Fibroblast of the aortic adventitia (primary cell): ENCODE data around the gene CCDC69. TPM values are rescaled to one million over a fixed set of nuclear protein-coding genes. Genes with fewer than 3 reads are reported as not detected.

Experiments
- DNase-seq: peaks from one replicate; pipeline ENCODE4 v3.0.0-alpha.2; 2010; ENCODE audit warnings: low read depth
- H3K4me3 ChIP-seq: 2 replicates; pipeline ENCODE4 v1.5.1; 2011; ENCODE audit warnings: low read depth, mild to moderate bottlenecking, control low read depth, low read length, moderate library complexity
- CTCF ChIP-seq: IDR thresholded peaks from 2 replicates; pipeline ENCODE4 v1.5.1; 2011; ENCODE audit warnings: mild to moderate bottlenecking, low read length, control low read depth, inconsistent platforms; ENCODE audit not compliant: insufficient read depth
- total RNA-seq: library from RNA; depleted of rRNA; stranded (reverse); fragments of >200 nt; gene quantifications from 2 replicates; pipeline ENCODE4 v1.2.3, GENCODE V29; 2012; ENCODE audit warnings: low replicate concordance

The CCDC69 gene
- total RNA-seq, 1 donor = 1.5 TPM

GRCh38 chr5:151231359-151231758 lies 7.5 kb upstream of the CCDC69 start:
- TF ChIP-seq CTCF = no peak
- DNase-seq = no peak
- no peak overlapping the region for H3K4me3 ChIP-seq

GRCh38 chr5:151230048-151230680 lies 6.3 kb upstream of the CCDC69 start:
- H3K4me3 ChIP-seq = no peak overlapping the region
- TF ChIP-seq CTCF = no peak
- DNase-seq = no peak

DNA sequence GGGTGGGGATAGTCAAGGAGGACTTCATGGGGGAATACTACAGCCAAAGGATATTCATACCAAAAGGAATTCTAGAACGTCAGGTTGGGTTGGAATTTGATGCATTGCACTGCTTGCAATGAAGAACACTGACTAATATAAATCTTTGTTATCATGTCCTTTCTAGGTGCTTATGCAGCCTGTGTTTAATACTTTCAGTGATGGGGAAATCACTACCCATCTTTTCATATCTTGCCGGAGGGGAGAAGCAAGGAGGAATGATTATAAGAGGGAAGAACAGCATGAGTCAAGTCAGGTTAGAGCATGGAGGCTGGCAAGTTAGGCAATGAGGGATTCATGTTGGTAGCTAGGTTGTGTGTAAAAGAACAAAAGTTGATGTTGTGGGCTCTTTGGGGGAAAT lies 5.1 kb upstream of the CCDC69 start:
- TF ChIP-seq CTCF = no peak
- DNase-seq = no peak
- no peak overlapping the region for H3K4me3 ChIP-seq

DNA sequence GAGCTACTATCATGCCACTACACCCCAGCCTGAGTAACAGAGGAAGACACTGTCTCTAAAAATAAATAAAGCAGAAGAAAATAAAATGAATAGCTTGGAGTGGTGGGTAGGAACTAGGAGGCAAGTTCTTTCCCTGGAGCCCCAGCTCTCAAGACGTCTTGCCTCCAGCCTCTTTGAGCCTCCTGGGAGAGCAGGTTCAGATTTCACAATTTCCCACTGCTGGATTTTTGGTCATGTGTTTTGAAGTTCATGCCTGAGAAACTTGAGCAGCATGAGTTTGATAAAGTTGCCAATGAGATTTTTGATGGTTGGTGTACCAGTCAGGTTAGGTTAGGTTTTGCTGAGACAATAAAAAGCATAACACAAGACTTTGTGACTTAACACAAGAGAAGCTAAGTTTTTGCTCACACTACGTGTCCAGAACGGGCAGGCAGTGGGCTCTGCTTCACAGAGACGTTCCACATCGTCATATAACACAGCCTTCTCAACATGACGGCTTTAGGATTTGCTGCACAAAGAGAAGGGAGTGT lies 4.1 kb upstream of the CCDC69 start:
- no peak overlapping the region for H3K4me3 ChIP-seq
- no peak for TF ChIP-seq CTCF
- no peak for DNase-seq

- no peak for DNase-seq
- TF ChIP-seq CTCF = no peak
Measured at GRCh38 chr5:151225475-151225874, 1.6 kb upstream of the CCDC69 start.

GRCh38 chr5:151225071-151225470 lies 1.2 kb upstream of the CCDC69 start:
- no peak overlapping the region for H3K4me3 ChIP-seq
- TF ChIP-seq CTCF = no peak
- no peak for DNase-seq

More at GRCh38 chr5:151225475-151225874, 1.6 kb upstream of the CCDC69 start:
- H3K4me3 ChIP-seq = no peak overlapping the region

DNA sequence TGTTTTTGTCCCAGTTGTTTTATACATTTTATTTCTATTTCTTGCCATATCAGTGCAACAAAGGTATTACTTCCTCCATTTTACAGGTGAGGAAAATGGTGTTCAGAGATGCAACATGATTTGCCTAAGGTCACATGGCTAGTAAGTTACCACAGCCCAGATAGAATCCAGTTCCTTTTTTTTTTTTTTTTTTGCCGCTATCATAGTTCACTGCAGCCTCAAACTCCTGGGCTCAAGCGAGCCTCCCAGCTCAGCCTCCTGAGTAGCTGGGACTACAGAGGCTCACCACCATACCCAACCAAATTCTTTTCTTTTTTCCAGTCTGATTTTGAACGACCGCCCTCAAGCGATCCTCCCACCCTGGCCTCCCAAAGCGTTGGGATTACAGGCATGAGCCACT lies 480 bp upstream of the CCDC69 start:
- DNase-seq = no peak
- H3K4me3 ChIP-seq = peak overlapping the region; percentile 70
- no peak for TF ChIP-seq CTCF
